H1 (cell line): Measurements from ENCODE around the gene EPB41L5. TPM values are rescaled to one million over a fixed set of nuclear protein-coding genes. Genes with fewer than 3 reads are reported as not detected.

ENCODE experiments used
- CEBPB ChIP-seq: IDR thresholded peaks from 2 replicates; pipeline ENCODE4 v1.6.1; 2012; ENCODE audit warnings: low read depth, low read length
- CHD1 ChIP-seq: IDR thresholded peaks from 2 replicates; pipeline ENCODE4 v1.6.1; 2012; ENCODE audit warnings: low read depth, low read length, improper control_type of control experiment
- EGR1 ChIP-seq: IDR thresholded peaks from 2 replicates; pipeline ENCODE4 v1.6.1; 2011; ENCODE audit warnings: low read depth, low read length, borderline replicate concordance
- KDM5A ChIP-seq: fragments of 200-600 bp; IDR thresholded peaks from 2 replicates; pipeline ENCODE4 v1.7.1; 2012; ENCODE audit warnings: mild to moderate bottlenecking, low read length, inconsistent platforms, mixed read lengths
- NANOG ChIP-seq: IDR thresholded peaks from 2 replicates; pipeline ENCODE4 v1.6.1; 2011; ENCODE audit warnings: low read length, low read depth, mild to moderate bottlenecking, inconsistent platforms; ENCODE audit not compliant: insufficient read depth, poor library complexity, severe bottlenecking
- RNF2 ChIP-seq: fragments of 200-900, 300-1000 bp; sonication (generic); IDR thresholded peaks from 2 replicates; pipeline ENCODE4 v1.7.1; 2016; ENCODE audit warnings: borderline replicate concordance, low read depth, mild to moderate bottlenecking, antibody characterized with exemption, low read length; ENCODE audit not compliant: poor library complexity, severe bottlenecking; ENCODE audit errors: missing control alignments
- polyA plus RNA-seq, 7 experiments: library from polyadenylated mRNA; depleted of rRNA in 3 of 7; stranded (reverse) in 5 of 7; unstranded in 2 of 7; fragments of >200 nt in 5 of 7; fragments of 200-250 nt in 2 of 7; gene quantifications; 1 replicate in 5 of 7; 2 replicates in 1 of 7; 4 replicates in 1 of 7; pipeline versions ENCODE4 v1.2.1 to v1.2.3, GENCODE V29; 2011 to 2013; ENCODE audit warnings: missing spikeins in 2 of 7, mixed read lengths in 2 of 7
- total RNA-seq: library from RNA; stranded (reverse); fragmentation: NEBNext Ultra II Directional; extraction: Animal tissue kit (Norgen Biotek cat#: 25700); gene quantifications from 2 replicates; pipeline ENCODE4 v1.2.1, GENCODE V29; 2021
- TF ChIP-seq, protein P1 (sequence below): fragments of 300-600 bp; sonication (generic); IDR thresholded peaks from 2 replicates; pipeline ENCODE4 v1.7.1; 2012; ENCODE audit warnings: low read length, moderate library complexity, mild to moderate bottlenecking, inconsistent platforms; ENCODE audit not compliant: insufficient replicate concordance
- TF ChIP-seq, protein P2 (sequence below), 3 experiments: IDR thresholded peaks; 1 replicate in 2 of 3; 2 replicates in 1 of 3; pipeline versions ENCODE4 v1.5.1 to v1.6.1; 2011; ENCODE audit warnings: low read length in 3 of 3, mild to moderate bottlenecking in 3 of 3, inconsistent platforms in 2 of 3, low read depth in 1 of 3, moderate library complexity in 1 of 3; ENCODE audit not compliant: insufficient read depth in 1 of 3; ENCODE audit errors: control extremely low read depth in 1 of 3

Gene EPB41L5
- total and polyA plus RNA-seq, 2 of the 8 experiments (the other 6 are each of a cell fraction or from before 2014, with no cell fraction given): 13.5 to 32.3 TPM

DNA sequence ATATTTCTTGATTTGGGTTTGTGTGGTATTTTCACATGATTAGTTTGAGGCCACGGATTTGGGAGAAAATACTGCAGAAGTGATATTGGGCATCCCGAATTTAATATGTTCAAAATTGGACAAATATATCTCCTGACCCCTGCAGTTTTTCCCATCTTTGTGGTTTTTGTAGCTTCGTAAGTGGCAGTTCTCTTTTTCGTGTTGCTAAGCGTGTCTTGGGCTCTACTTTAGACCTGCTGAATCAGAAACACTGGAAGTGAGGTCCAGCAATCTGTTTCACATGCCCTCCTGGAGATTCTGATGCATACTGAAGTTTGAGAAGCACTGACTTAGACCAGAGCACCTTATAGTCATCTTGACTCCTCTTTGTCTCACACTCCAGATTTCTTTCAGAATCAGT, 98.3 kb downstream of the EPB41L5 start (continued):
- TF ChIP-seq, protein P1, sequence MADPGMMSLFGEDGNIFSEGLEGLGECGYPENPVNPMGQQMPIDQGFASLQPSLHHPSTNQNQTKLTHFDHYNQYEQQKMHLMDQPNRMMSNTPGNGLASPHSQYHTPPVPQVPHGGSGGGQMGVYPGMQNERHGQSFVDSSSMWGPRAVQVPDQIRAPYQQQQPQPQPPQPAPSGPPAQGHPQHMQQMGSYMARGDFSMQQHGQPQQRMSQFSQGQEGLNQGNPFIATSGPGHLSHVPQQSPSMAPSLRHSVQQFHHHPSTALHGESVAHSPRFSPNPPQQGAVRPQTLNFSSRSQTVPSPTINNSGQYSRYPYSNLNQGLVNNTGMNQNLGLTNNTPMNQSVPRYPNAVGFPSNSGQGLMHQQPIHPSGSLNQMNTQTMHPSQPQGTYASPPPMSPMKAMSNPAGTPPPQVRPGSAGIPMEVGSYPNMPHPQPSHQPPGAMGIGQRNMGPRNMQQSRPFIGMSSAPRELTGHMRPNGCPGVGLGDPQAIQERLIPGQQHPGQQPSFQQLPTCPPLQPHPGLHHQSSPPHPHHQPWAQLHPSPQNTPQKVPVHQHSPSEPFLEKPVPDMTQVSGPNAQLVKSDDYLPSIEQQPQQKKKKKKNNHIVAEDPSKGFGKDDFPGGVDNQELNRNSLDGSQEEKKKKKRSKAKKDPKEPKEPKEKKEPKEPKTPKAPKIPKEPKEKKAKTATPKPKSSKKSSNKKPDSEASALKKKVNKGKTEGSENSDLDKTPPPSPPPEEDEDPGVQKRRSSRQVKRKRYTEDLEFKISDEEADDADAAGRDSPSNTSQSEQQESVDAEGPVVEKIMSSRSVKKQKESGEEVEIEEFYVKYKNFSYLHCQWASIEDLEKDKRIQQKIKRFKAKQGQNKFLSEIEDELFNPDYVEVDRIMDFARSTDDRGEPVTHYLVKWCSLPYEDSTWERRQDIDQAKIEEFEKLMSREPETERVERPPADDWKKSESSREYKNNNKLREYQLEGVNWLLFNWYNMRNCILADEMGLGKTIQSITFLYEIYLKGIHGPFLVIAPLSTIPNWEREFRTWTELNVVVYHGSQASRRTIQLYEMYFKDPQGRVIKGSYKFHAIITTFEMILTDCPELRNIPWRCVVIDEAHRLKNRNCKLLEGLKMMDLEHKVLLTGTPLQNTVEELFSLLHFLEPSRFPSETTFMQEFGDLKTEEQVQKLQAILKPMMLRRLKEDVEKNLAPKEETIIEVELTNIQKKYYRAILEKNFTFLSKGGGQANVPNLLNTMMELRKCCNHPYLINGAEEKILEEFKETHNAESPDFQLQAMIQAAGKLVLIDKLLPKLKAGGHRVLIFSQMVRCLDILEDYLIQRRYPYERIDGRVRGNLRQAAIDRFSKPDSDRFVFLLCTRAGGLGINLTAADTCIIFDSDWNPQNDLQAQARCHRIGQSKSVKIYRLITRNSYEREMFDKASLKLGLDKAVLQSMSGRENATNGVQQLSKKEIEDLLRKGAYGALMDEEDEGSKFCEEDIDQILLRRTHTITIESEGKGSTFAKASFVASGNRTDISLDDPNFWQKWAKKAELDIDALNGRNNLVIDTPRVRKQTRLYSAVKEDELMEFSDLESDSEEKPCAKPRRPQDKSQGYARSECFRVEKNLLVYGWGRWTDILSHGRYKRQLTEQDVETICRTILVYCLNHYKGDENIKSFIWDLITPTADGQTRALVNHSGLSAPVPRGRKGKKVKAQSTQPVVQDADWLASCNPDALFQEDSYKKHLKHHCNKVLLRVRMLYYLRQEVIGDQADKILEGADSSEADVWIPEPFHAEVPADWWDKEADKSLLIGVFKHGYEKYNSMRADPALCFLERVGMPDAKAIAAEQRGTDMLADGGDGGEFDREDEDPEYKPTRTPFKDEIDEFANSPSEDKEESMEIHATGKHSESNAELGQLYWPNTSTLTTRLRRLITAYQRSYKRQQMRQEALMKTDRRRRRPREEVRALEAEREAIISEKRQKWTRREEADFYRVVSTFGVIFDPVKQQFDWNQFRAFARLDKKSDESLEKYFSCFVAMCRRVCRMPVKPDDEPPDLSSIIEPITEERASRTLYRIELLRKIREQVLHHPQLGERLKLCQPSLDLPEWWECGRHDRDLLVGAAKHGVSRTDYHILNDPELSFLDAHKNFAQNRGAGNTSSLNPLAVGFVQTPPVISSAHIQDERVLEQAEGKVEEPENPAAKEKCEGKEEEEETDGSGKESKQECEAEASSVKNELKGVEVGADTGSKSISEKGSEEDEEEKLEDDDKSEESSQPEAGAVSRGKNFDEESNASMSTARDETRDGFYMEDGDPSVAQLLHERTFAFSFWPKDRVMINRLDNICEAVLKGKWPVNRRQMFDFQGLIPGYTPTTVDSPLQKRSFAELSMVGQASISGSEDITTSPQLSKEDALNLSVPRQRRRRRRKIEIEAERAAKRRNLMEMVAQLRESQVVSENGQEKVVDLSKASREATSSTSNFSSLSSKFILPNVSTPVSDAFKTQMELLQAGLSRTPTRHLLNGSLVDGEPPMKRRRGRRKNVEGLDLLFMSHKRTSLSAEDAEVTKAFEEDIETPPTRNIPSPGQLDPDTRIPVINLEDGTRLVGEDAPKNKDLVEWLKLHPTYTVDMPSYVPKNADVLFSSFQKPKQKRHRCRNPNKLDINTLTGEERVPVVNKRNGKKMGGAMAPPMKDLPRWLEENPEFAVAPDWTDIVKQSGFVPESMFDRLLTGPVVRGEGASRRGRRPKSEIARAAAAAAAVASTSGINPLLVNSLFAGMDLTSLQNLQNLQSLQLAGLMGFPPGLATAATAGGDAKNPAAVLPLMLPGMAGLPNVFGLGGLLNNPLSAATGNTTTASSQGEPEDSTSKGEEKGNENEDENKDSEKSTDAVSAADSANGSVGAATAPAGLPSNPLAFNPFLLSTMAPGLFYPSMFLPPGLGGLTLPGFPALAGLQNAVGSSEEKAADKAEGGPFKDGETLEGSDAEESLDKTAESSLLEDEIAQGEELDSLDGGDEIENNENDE: no peak
- TF ChIP-seq CHD1: no peak
- no peak for TF ChIP-seq NANOG
- TF ChIP-seq, protein P2, sequence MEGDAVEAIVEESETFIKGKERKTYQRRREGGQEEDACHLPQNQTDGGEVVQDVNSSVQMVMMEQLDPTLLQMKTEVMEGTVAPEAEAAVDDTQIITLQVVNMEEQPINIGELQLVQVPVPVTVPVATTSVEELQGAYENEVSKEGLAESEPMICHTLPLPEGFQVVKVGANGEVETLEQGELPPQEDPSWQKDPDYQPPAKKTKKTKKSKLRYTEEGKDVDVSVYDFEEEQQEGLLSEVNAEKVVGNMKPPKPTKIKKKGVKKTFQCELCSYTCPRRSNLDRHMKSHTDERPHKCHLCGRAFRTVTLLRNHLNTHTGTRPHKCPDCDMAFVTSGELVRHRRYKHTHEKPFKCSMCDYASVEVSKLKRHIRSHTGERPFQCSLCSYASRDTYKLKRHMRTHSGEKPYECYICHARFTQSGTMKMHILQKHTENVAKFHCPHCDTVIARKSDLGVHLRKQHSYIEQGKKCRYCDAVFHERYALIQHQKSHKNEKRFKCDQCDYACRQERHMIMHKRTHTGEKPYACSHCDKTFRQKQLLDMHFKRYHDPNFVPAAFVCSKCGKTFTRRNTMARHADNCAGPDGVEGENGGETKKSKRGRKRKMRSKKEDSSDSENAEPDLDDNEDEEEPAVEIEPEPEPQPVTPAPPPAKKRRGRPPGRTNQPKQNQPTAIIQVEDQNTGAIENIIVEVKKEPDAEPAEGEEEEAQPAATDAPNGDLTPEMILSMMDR (IDR thresholded peaks at IDR 0.05; ENCODE audit: control extremely low read depth in 1 of 3, insufficient read depth in 1 of 3, low read depth in 1 of 3, low read length in 3 of 3): no peak
- no peak for TF ChIP-seq RNF2
- no peak for TF ChIP-seq EGR1
- no peak for TF ChIP-seq CEBPB
- no peak for TF ChIP-seq KDM5A
- TF ChIP-seq, all 59 proteins: peak for 0
